GM19043 (cell line): ENCODE results near the gene DCAF8.
"Not testable (repeated sequence)": the region's sequence is repeated elsewhere in the genome, so short reads cannot be mapped to it uniquely, and the experiment has no call there.

ENCODE experiments used
- ATAC-seq: cut with Tn5 transposase; IDR thresholded peaks from one replicate; pipeline ENCODE4 v1.9.1; 2021; ENCODE audit warnings: low read depth; ENCODE audit not compliant: unreplicated experiment

The DCAF8 gene

DNA sequence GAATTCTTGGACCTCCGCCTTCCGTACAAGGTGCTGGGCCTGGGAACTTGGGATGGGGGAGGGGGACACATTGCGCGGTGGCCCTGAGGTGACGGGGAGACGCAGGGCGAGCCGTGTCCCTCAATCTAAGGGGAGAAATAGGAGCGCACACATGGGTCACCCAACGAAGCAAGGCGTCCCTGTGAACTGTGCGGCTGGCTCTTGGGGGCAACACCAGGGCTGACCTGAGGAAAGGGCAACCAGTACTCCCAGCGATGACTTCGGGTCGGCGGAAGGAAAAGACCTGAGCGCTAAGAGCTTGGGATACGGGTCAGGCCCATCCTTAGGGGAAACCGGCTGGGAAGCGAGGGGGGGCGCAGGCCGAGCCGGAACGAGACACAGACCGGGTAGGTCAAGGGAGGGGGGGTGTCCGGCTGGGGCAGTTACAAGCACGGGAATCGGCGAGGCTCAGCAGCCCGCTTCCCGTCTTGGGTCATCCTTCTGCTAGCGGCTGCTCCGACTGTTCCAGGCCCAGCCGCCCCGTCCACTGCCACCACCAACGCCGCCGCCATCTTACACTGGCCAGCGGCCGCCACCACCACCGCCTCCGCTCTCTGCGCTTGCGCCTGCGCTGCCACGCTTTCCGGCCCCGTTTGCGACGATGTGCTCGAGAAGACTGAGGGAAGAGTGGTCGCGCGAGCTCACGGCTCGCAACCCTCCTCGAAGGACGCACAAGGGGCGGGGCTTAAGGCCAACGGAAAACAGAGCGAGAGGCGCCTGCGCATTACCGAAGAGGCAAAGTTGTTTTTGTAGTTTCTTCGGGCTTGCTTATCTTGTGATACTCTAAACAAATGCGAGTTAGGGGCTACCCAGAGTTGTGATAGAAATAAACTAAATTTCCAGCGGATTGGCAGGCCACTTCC is at the start of gene DCAF8:
DCAF8 (minus strand) TSS at position 657 of the 902 bp plus-strand sequence. CDS start 18,541 bp downstream, outside the sequence.
- peak; percentile 75 for ATAC-seq

DNA sequence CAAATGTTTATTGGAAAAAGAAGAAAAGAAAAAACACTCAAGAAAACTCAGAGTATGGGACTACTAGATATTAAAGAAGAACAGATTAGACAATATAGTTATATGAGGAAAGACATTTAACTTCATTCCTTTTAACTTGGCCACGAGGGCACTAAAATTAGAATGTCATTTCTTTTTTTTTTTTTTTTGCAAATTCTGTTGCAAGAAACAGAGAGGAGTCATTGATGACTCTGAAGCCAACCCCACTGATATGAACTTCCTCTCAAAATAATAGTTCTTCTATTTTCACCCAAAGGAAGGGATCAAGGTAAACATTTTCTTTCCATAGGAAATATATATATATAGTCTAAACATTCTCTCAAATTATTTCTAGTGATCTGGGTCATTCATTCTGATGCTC is 47.2 kb upstream of the DCAF8 start:
- ATAC-seq = no peak

GRCh38 chr1:160309185-160309557 is 46.8 kb upstream of the DCAF8 start:
- ATAC-seq = no peak

- no peak for ATAC-seq
Measured at GRCh38 chr1:160308451-160309184, 46.3 kb upstream of the DCAF8 start.

GRCh38 chr1:160307118-160307791 is 44.9 kb upstream of the DCAF8 start:
- ATAC-seq = no peak

GRCh38 chr1:160300173-160300572 is 37.8 kb upstream of the DCAF8 start:
- no peak for ATAC-seq

GRCh38 chr1:160296036-160296435 is 33.7 kb upstream of the DCAF8 start:
- ATAC-seq = no peak

GRCh38 chr1:160293020-160293968 is 30.9 kb upstream of the DCAF8 start:
- ATAC-seq = no peak

GRCh38 chr1:160291248-160292220 is 29.2 kb upstream of the DCAF8 start:
- no peak for ATAC-seq

GRCh38 chr1:160287769-160288168 is 25.4 kb upstream of the DCAF8 start:
- ATAC-seq = not testable (repeated sequence)

DNA sequence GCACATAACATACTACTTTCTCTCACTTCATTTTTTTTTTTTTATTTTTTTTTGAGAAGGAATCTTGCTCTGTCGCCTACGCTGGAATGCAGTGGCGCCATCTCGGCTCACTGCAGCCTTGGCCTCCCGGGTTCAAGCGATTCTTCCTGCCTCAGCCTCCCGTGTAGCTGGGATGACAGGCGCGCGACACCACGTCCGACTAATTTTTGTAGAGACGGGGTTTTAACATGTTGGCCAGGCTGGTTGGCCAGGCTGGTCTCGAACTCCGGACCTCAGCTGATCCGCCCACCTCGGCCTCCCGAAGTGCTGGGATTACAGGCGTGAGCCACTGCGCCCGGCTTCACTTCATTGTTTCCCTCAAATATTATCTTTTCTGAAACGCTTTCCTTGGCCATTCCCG is 23.2 kb upstream of the DCAF8 start:
- no peak for ATAC-seq

DNA sequence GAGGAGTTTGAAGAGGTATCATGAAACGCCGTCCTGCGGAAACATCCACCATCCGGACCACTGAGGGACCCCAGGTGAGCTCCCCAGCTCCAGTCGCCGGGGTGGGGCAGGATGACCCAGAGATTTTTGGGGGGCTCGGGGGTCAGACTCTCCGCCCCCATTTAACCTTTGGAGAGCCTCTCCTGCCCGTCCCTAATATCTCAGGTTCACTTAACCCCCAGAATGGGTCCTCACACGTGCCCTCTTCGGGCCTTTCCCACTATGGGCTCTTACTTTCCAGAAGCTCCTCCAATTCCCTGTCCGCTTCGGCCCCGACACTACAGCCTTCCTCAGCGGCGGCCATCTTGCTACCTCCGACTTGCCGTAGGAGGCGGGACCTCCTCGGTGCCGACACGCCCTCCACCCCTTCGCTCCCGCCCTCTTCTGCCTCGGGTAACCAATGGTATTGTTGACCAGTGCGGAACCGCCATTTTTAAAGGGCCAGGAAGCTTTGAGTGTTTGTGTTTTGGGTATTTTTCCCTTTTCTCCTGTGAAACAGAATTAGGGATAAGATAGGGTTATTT is 22.5 kb upstream of the DCAF8 start, which contains the start of gene PEX19:
PEX19 (minus strand) TSS at position 352 of the 563 bp plus-strand sequence; CDS start at position 343, 9 bp downstream.
- peak; percentile 99 for ATAC-seq

DNA sequence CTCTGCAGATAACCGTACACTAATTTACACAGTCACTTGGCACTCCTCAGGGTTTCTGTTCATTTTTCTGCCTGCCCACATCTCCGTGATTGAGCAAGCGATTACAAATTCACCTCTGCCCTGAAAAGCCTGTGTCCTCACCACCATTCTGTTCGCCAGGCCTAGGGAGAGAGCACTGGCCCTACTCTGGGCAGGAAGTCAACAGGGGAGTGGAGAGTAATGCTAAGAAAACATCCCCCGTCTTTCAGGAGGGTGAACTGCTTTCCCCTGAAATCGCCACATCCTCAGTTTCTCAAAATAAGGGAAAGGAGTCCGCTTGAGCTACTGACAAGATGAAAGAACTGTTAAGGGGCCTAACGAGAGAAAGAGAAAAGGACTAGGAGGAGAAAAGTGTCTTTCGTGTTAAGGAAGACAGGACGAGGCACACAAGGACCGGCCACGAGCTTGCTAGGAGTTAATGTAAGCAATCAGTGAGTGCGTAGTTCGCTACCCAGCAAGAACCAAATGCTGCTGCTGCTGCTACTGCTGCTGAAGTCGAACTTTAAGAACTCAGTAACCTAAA is 22.0 kb upstream of the DCAF8 start:
- ATAC-seq = peak; percentile 11

GRCh38 chr1:160282807-160283206 is 20.5 kb upstream of the DCAF8 start:
- ATAC-seq = no peak

- ATAC-seq = no peak
Measured at GRCh38 chr1:160277987-160278386, 15.6 kb upstream of the DCAF8 start.

DNA sequence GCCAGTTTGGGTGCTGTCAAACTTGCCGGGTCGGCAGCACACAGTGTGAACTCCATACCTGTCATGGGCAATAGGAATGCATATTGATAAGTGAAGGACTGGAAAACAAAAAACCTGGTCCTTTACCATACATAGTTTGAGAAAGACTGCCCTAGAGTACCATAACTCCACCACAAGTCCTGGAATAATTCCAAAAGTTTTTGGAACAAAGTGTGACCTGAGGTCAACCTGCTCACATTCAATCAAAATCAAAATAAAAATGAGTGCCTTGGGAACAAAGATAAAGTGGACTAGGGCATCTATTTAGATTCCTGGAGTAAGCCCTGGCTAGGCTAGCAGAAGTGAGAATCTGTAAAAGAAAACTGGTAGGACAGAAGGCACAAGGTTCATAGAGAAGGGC is 15.0 kb upstream of the DCAF8 start:
- ATAC-seq = no peak

GRCh38 chr1:160271025-160271424 is 8.7 kb upstream of the DCAF8 start:
- ATAC-seq = no peak
